B cell (primary cell): ENCODE results near the gene WDR54. TPM values are rescaled to one million over a fixed set of nuclear protein-coding genes. Genes with fewer than 3 reads are reported as not detected.

ENCODE experiments used
- ATAC-seq: fragments of 200-7000 bp; cut with Tn5 transposase; one replicate; pipeline ENCODE4 v1.10.0; 2021; ENCODE audit warnings: low read depth, mild to moderate bottlenecking, moderate number of reproducible peaks, moderate library complexity
- CTCF ChIA-PET: fragments of 350-600 bp; sonication (Branson Sonifier 250); formaldehyde crosslinking; loops from one replicate; lab custom pipeline; 2021; ENCODE audit warnings: antibody characterized with exemption, inconsistent platforms; lab: Charles Lee
- POLR2A ChIA-PET: fragments of 350-600 bp; sonication (Branson Sonifier 250); formaldehyde crosslinking; loops from one replicate; lab custom pipeline; 2021; ENCODE audit warnings: antibody characterized with exemption; lab: Charles Lee
- DNase-seq: peaks from one replicate; pipeline ENCODE4 v3.0.0; 2013
- H2AFZ ChIP-seq: 2 replicates; pipeline ENCODE4 v1.6.1; 2012; ENCODE audit warnings: mild to moderate bottlenecking, low read depth, low read length; ENCODE audit not compliant: insufficient read depth, poor library complexity, severe bottlenecking
- H3K27ac ChIP-seq, 2 donors: 1 replicate in 1 of 2; 2 replicates in 1 of 2; pipeline ENCODE4 v1.5.1; 2012 to 2013; ENCODE audit warnings: low read length in 2 of 2, mild to moderate bottlenecking in 2 of 2, moderate library complexity in 1 of 2
- H3K27me3 ChIP-seq, 4 experiments: fragments of 200-600 bp in 1 of 4; sonication (generic) in 1 of 4; replicated peaks in 1 of 4; 1 replicate in 2 of 4; 2 replicates in 2 of 4; pipeline versions ENCODE4 v1.6.1 to v1.7.0; 2013 to 2016; ENCODE audit warnings: low read length in 3 of 4, mild to moderate bottlenecking in 2 of 4, mixed read lengths in 1 of 4, moderate library complexity in 1 of 4; ENCODE audit not compliant: insufficient read depth in 4 of 4, control insufficient read depth in 3 of 4; ENCODE audit errors: control extremely low read depth in 1 of 4
- H3K36me3 ChIP-seq, 2 experiments: replicated peaks in 1 of 2; 1 replicate in 1 of 2; 2 replicates in 1 of 2; pipeline versions ENCODE4 v1.6.1 to v1.7.1; 2013; ENCODE audit warnings: low read length in 1 of 2; ENCODE audit not compliant: insufficient read depth in 2 of 2, control insufficient read depth in 1 of 2; ENCODE audit errors: control extremely low read depth in 1 of 2, extremely low read depth in 1 of 2
- H3K4me1 ChIP-seq, 2 donors: fragments of 200-600 bp in 1 of 2; sonication (generic) in 1 of 2; 1 replicate in 1 of 2; 2 replicates in 1 of 2; pipeline versions ENCODE4 v1.5.1 to v1.6.1; 2013 to 2017; ENCODE audit warnings: low read length in 2 of 2; ENCODE audit not compliant: control insufficient read depth in 2 of 2, insufficient read depth in 2 of 2
- H3K4me2 ChIP-seq: replicated peaks from 2 replicates; pipeline ENCODE3; 2012; ENCODE audit warnings: mild to moderate bottlenecking, low read depth, low read length; ENCODE audit not compliant: poor library complexity, severe bottlenecking
- H3K4me3 ChIP-seq, 5 experiments: fragments of 200-600 bp in 1 of 5; sonication (generic) in 1 of 5; 1 replicate in 3 of 5; 2 replicates in 2 of 5; pipeline versions ENCODE4 v1.5.1 to v1.7.0; 2011 to 2016; ENCODE audit warnings: low read length in 4 of 5, mild to moderate bottlenecking in 4 of 5, low read depth in 2 of 5, control low read depth in 1 of 5, moderate library complexity in 1 of 5; ENCODE audit not compliant: insufficient read depth in 1 of 5; ENCODE audit errors: control extremely low read depth in 1 of 5, extremely low read depth in 1 of 5
- H3K79me2 ChIP-seq: fragments of 200-600 bp; sonication (generic); one replicate; pipeline ENCODE4 v1.6.0; 2016; ENCODE audit warnings: low read length; ENCODE audit not compliant: control insufficient read depth, insufficient read depth
- H3K9ac ChIP-seq: fragments of 200-600 bp; sonication (generic); 2 replicates; pipeline ENCODE4 v1.6.1; 2017; ENCODE audit warnings: mild to moderate bottlenecking, low read length, moderate library complexity
- H3K9me3 ChIP-seq, 3 donors: one replicate each; pipeline versions ENCODE4 v1.6.1 to v1.7.1; 2013; ENCODE audit warnings: low read length in 2 of 3; ENCODE audit not compliant: control insufficient read depth in 2 of 3, insufficient read depth in 1 of 3; ENCODE audit errors: control extremely low read depth in 1 of 3
- H4K20me1 ChIP-seq: 2 replicates; pipeline ENCODE4 v1.6.0; 2012; ENCODE audit warnings: mild to moderate bottlenecking, low read length; ENCODE audit not compliant: insufficient read depth, control insufficient read depth, poor library complexity, severe bottlenecking
- H3K27ac Mint-ChIP-seq: one replicate; pipeline ENCODE4 v1.8.0; 2021; ENCODE audit warnings: mixed read lengths
- H3K27me3 Mint-ChIP-seq: one replicate; pipeline ENCODE4 v1.8.0; 2021; ENCODE audit warnings: mixed read lengths
- H3K4me1 Mint-ChIP-seq: one replicate; pipeline ENCODE4 v1.8.0; 2021; ENCODE audit warnings: mixed read lengths
- H3K4me3 Mint-ChIP-seq: one replicate; pipeline ENCODE4 v1.8.0; 2021; ENCODE audit warnings: mixed read lengths
- H3K9me3 Mint-ChIP-seq: one replicate; pipeline ENCODE4 v1.8.0; 2022; ENCODE audit warnings: mixed read lengths; ENCODE audit not compliant: insufficient read depth
- CTCF ChIP-seq: fragments of 200-600 bp; IDR thresholded peaks from one replicate; pipeline ENCODE4 v1.8.0; 2022; ENCODE audit warnings: antibody characterized with exemption, mild to moderate bottlenecking
- EZH2 ChIP-seq: IDR thresholded peaks from 2 replicates; pipeline ENCODE4 v1.6.1; 2012; ENCODE audit warnings: borderline replicate concordance, low read depth, mild to moderate bottlenecking, moderate library complexity, low read length; ENCODE audit not compliant: insufficient read depth, poor library complexity, severe bottlenecking
- WGBS: methylation state at CpG from one replicate; pipeline ENCODE4 v1.1.5; 2013; ENCODE audit warnings: missing lambda C conversion rate; ENCODE audit not compliant: insufficient coverage; 5-methylcytosine and 5-hydroxymethylcytosine counted together
- intact Hi-C: fragments of 100-400 bp; cut with micrococcal nuclease; formaldehyde crosslinking; loops from one replicate; pipeline ENCODE4 v1.10.0; 2022
- polyA plus RNA-seq: library from polyadenylated mRNA; depleted of rRNA; stranded (reverse); fragments of >200 nt; gene quantifications from 2 replicates; pipeline ENCODE4 v1.2.3, GENCODE V29; 2012
- total RNA-seq, 2 donors: library from RNA; stranded (reverse); fragments of 120-200 nt in 1 of 2; gene quantifications; 1 replicate in 1 of 2; 2 replicates in 1 of 2; pipeline versions ENCODE4 v1.2.3 to v1.2.4, GENCODE V29; 2013 to 2022

Gene WDR54
- total and polyA plus RNA-seq, 2 donors (not counting 1 experiment from before 2014, with no cell fraction given), result 42.2 to 52.8 TPM

- no peak overlapping the region for H3K27ac Mint-ChIP-seq
- no peak overlapping the region for H3K4me2 ChIP-seq
- POLR2A ChIA-PET, result no interaction called here
These were observed 1.9 kb downstream of the WDR54 start for GRCh38 chr2:74423231-74424095.

GRCh38 chr2:74424139-74424992 lies 2.8 kb downstream of the WDR54 start:
- Mint-ChIP-seq H3K4me3 (no peak overlapping the region), H3K9me3 (no peaks in the 10 kb centered on the region), H3K27me3 (no peaks in the 10 kb centered on the region), H3K4me1 (peaks cover 26% of the 10 kb centered on the region), H3K27ac (no peak overlapping the region)
- ATAC-seq (no peak), DNase-seq (no peak)
- Histone ChIP-seq H3K27ac (no peak overlapping the region), H3K4me1 (peaks cover 19 to 26% of the 10 kb centered on the region in 2 donors), H3K36me3 (peaks cover 0 to 11% of the 10 kb centered on the region in 2 experiments), H3K4me3 (no peak overlapping the region), H3K27me3 (no peaks in the 10 kb centered on the region), H3K9ac (no peak overlapping the region), H4K20me1 (no peaks in the 10 kb centered on the region), H2AFZ (no peak overlapping the region), H3K79me2 (no peaks in the 10 kb centered on the region), H3K4me2 (no peak overlapping the region), H3K9me3 (no peaks in the 10 kb centered on the region)
- ChIA-PET CTCF (no interaction called here), POLR2A (interaction anchor here (1.2 kb wide), 1 partner anchor 525 kb away, joined by 3 read pairs; no protein-coding TSS in a partner anchor)
- 97% methylated on average over 4 of the region's 5 CpGs for WGBS
- intact Hi-C loops, result no loop called here
- TF ChIP-seq CTCF (no peak), EZH2 (no peak)

More at GRCh38 chr2:74423231-74424095, 1.9 kb downstream of the WDR54 start:
- DNase-seq, result no peak
- no peak overlapping the region for H3K9ac ChIP-seq
- H4K20me1 ChIP-seq, result no peaks in the 10 kb centered on the region
- TF ChIP-seq EZH2, result no peak
- Mint-ChIP-seq H3K4me3 (peak overlapping the region; percentile 98), H3K9me3 (no peaks in the 10 kb centered on the region), H3K27me3 (no peaks in the 10 kb centered on the region), H3K4me1 (peaks cover 32% of the 10 kb centered on the region)
- H3K79me2 ChIP-seq, result no peaks in the 10 kb centered on the region
- peaks cover 22 to 31% of the 10 kb centered on the region in 2 donors for H3K4me1 ChIP-seq
- peaks cover 0 to 11% of the 10 kb centered on the region in 2 experiments for H3K36me3 ChIP-seq
- no peak overlapping the region for H3K4me3 ChIP-seq
- 92% methylated on average over 6 of the region's 9 CpGs for WGBS
- no peak for ATAC-seq
- no peaks in the 10 kb centered on the region for H3K9me3 ChIP-seq
- CTCF ChIA-PET, result no interaction called here
- no peak overlapping the region for H3K27ac ChIP-seq
- intact Hi-C loops, result no loop called here
- no peaks in the 10 kb centered on the region for H3K27me3 ChIP-seq
- H2AFZ ChIP-seq, result no peak overlapping the region
